IMR-90 (cell line): Measurements from ENCODE around the gene HERC5. TPM values are rescaled to one million over a fixed set of nuclear protein-coding genes. Genes with fewer than 3 reads are reported as not detected.

Experiments used
- ATAC-seq: fragments of 200-7000 bp; cut with Tn5 transposase; 2 replicates; pipeline ENCODE4 v1.9.1; 2020; ENCODE audit warnings: low read depth, mild to moderate bottlenecking, moderate library complexity
- BruUV-seq: library from RNA; stranded (reverse); fragments of 400-500 nt; replicated peaks from 2 replicates; lab custom pipeline; 2021; lab: Mats Ljungman, UMichigan
- CTCF ChIA-PET: fragments of 300-600 bp; formaldehyde crosslinking; extraction: SDS; loops from one replicate; lab custom pipeline; 2021; ENCODE audit warnings: antibody characterized with exemption; lab: Yijun Ruan, JAX
- POLR2A ChIA-PET: fragments of 300-600 bp; sonication (Branson Sonifier 250); formaldehyde crosslinking; loops from one replicate; lab custom pipeline; 2022; ENCODE audit warnings: antibody characterized with exemption; ENCODE audit not compliant: unreplicated experiment; lab: Charles Lee
- DNase-seq: peaks from one replicate; pipeline ENCODE4 v3.0.0; 2013
- H2AFZ ChIP-seq: replicated peaks from 2 replicates; pipeline ENCODE3; 2013; ENCODE audit warnings: low read length, mild to moderate bottlenecking; ENCODE audit not compliant: poor library complexity
- H2AK5ac ChIP-seq: 2 replicates; pipeline ENCODE4 v1.6.1; 2013; ENCODE audit warnings: low read depth, low read length, inconsistent platforms
- H2AK9ac ChIP-seq: replicated peaks from 2 replicates; pipeline ENCODE3; 2013; ENCODE audit warnings: mild to moderate bottlenecking, low read depth, low read length, moderate library complexity; ENCODE audit not compliant: poor library complexity
- H2BK120ac ChIP-seq: 2 replicates; pipeline ENCODE4 v1.6.1; 2013; ENCODE audit warnings: low read depth, low read length, inconsistent platforms
- H2BK15ac ChIP-seq: 3 replicates; pipeline ENCODE4 v1.6.1; 2013; ENCODE audit warnings: low read depth, low read length, inconsistent platforms
- H2BK20ac ChIP-seq: 2 replicates; pipeline ENCODE4 v1.6.1; 2013; ENCODE audit warnings: low read depth, mild to moderate bottlenecking, inconsistent platforms, low read length, moderate library complexity
- H2BK5ac ChIP-seq: 2 replicates; pipeline ENCODE4 v1.6.1; 2013; ENCODE audit warnings: mild to moderate bottlenecking, low read depth, low read length, inconsistent platforms; ENCODE audit not compliant: poor library complexity, severe bottlenecking
- H3K14ac ChIP-seq: replicated peaks from 2 replicates; pipeline ENCODE4 v1.6.1; 2013; ENCODE audit warnings: low read depth, low read length, inconsistent platforms
- H3K18ac ChIP-seq: 2 replicates; pipeline ENCODE4 v1.6.1; 2013; ENCODE audit warnings: low read depth, low read length, control low read depth
- H3K23ac ChIP-seq: 2 replicates; pipeline ENCODE4 v1.6.1; 2013; ENCODE audit warnings: low read depth, low read length, inconsistent platforms
- H3K27ac ChIP-seq: 2 replicates; pipeline ENCODE4 v1.5.1; 2013; ENCODE audit warnings: mild to moderate bottlenecking, control low read depth, low read length; ENCODE audit not compliant: insufficient read depth
- H3K27me3 ChIP-seq: 2 replicates; pipeline ENCODE4 v1.6.1; 2013; ENCODE audit warnings: low read length; ENCODE audit not compliant: control insufficient read depth, insufficient read depth
- H3K36me3 ChIP-seq: 2 replicates; pipeline ENCODE4 v1.6.1; 2013; ENCODE audit warnings: low read length, mixed read lengths; ENCODE audit not compliant: control insufficient read depth, insufficient read depth
- H3K4ac ChIP-seq: 2 replicates; pipeline ENCODE4 v1.6.1; 2013; ENCODE audit warnings: low read depth, low read length, inconsistent platforms
- H3K4me1 ChIP-seq: 2 replicates; pipeline ENCODE4 v1.6.1; 2013; ENCODE audit warnings: low read length, mixed read lengths; ENCODE audit not compliant: control insufficient read depth, insufficient read depth
- H3K4me2 ChIP-seq: 2 replicates; pipeline ENCODE4 v1.6.1; 2013; ENCODE audit warnings: low read depth, mild to moderate bottlenecking, control low read depth, low read length, moderate library complexity
- H3K4me3 ChIP-seq: 2 replicates; pipeline ENCODE4 v1.5.1; 2013; ENCODE audit warnings: low read depth, mild to moderate bottlenecking, control low read depth, low read length, moderate library complexity; ENCODE audit not compliant: insufficient read depth
- H3K56ac ChIP-seq: 2 replicates; pipeline ENCODE4 v1.6.1; 2013; ENCODE audit warnings: low read length, inconsistent platforms; ENCODE audit not compliant: insufficient read depth; ENCODE audit errors: extremely low read depth
- H3K79me1 ChIP-seq, 2 experiments: 2 replicates each; pipeline ENCODE4 v1.6.1; 2013; ENCODE audit warnings: low read length in 2 of 2, inconsistent platforms in 1 of 2, low read depth in 1 of 2
- H3K9ac ChIP-seq: 2 replicates; pipeline ENCODE4 v1.6.1; 2013; ENCODE audit warnings: low read depth, low read length, control low read depth
- H3K9me1 ChIP-seq: 2 replicates; pipeline ENCODE4 v1.6.1; 2013; ENCODE audit warnings: low read length, inconsistent platforms; ENCODE audit not compliant: insufficient read depth
- H3K9me3 ChIP-seq: 2 replicates; pipeline ENCODE4 v1.6.1; 2013; ENCODE audit warnings: low read length; ENCODE audit not compliant: control insufficient read depth, insufficient read depth
- H4K20me1 ChIP-seq: 2 replicates; pipeline ENCODE4 v1.6.1; 2013; ENCODE audit warnings: low read length, inconsistent platforms; ENCODE audit not compliant: insufficient read depth
- H4K5ac ChIP-seq: 2 replicates; pipeline ENCODE4 v1.6.1; 2013; ENCODE audit warnings: mild to moderate bottlenecking, low read depth, low read length, control low read depth
- H4K8ac ChIP-seq, 2 experiments: 2 replicates each; pipeline ENCODE4 v1.6.1; 2013; ENCODE audit warnings: low read depth in 2 of 2, low read length in 2 of 2, control low read depth in 1 of 2, inconsistent platforms in 1 of 2
- H4K91ac ChIP-seq: 2 replicates; pipeline ENCODE4 v1.6.1; 2013; ENCODE audit warnings: low read depth, low read length, inconsistent platforms; ENCODE audit not compliant: insufficient read depth
- CEBPB ChIP-seq: IDR thresholded peaks from 2 replicates; pipeline ENCODE4 v1.6.1; 2012; ENCODE audit warnings: low read depth, low read length, improper control_type of control experiment
- CHD1 ChIP-seq: IDR thresholded peaks from 2 replicates; pipeline ENCODE4 v1.6.1; 2012; ENCODE audit warnings: low read depth, low read length, improper control_type of control experiment
- CTCF ChIP-seq: conservative IDR thresholded peaks from 2 replicates; pipeline ENCODE4 v1.5.1; 2012; ENCODE audit warnings: mild to moderate bottlenecking, low read depth, low read length, improper control_type of control experiment
- MAFK ChIP-seq: IDR thresholded peaks from 2 replicates; pipeline ENCODE4 v1.6.1; 2012; ENCODE audit warnings: low read depth, low read length, improper control_type of control experiment
- MAZ ChIP-seq: IDR thresholded peaks from 2 replicates; pipeline ENCODE4 v1.6.1; 2012; ENCODE audit warnings: low read depth, mild to moderate bottlenecking, low read length, improper control_type of control experiment, moderate library complexity, borderline replicate concordance
- MXI1 ChIP-seq: IDR thresholded peaks from 2 replicates; pipeline ENCODE4 v1.6.1; 2012; ENCODE audit warnings: low read depth, mild to moderate bottlenecking, low read length, moderate library complexity, borderline replicate concordance
- NFE2L2 ChIP-seq: fragments of 150-350 bp; IDR thresholded peaks from 2 replicates; pipeline ENCODE4 v1.6.1; 2016; ENCODE audit warnings: low read depth, mild to moderate bottlenecking, low read length
- POLR2A ChIP-seq: IDR thresholded peaks from 2 replicates; pipeline ENCODE4 v1.6.1; 2012; ENCODE audit warnings: mild to moderate bottlenecking, low read depth, low read length
- RAD21 ChIP-seq: IDR thresholded peaks from 2 replicates; pipeline ENCODE4 v1.6.1; 2012; ENCODE audit warnings: low read length, improper control_type of control experiment
- RCOR1 ChIP-seq: IDR thresholded peaks from 2 replicates; pipeline ENCODE4 v1.6.1; 2012; ENCODE audit warnings: mild to moderate bottlenecking, low read length, improper control_type of control experiment; ENCODE audit not compliant: insufficient replicate concordance
- RFX5 ChIP-seq: IDR thresholded peaks from 2 replicates; pipeline ENCODE4 v1.8.0; 2012; ENCODE audit warnings: low read depth, mild to moderate bottlenecking, low read length, moderate library complexity
- WGBS, 2 experiments: methylation state at CpG; one replicate each; pipeline versions ENCODE4 v1.1.5 to v1.1.7; 2013; ENCODE audit warnings: missing lambda C conversion rate in 2 of 2; ENCODE audit not compliant: insufficient read length in 1 of 2; ENCODE audit errors: extremely low coverage in 2 of 2; 5-methylcytosine and 5-hydroxymethylcytosine counted together
- dilution Hi-C: fragments of 300-500 bp; cut with HindIII; formaldehyde crosslinking; loops from one replicate; pipeline ENCODE4 v1.14.3; 2018; ENCODE audit warnings: low sequenced_read_pairs; ENCODE audit not compliant: unreplicated experiment
- in situ Hi-C: fragments of 300-500 bp; cut with MboI; formaldehyde crosslinking; loops from 3 replicates; pipeline ENCODE4 v1.14.3; 2019; ENCODE audit warnings: low sequenced_read_pairs, inconsistent platforms, mixed read lengths
- intact Hi-C: fragments of 100-400 bp; cut with micrococcal nuclease; formaldehyde crosslinking; loops from 2 replicates; pipeline ENCODE4 v1.10.0; 2022
- polyA plus RNA-seq, 3 experiments: library from polyadenylated mRNA; depleted of rRNA; stranded (reverse); fragments of >200 nt; gene quantifications; 2 replicates each; pipeline ENCODE4 v1.2.3, GENCODE V29; 2012; ENCODE audit warnings: low replicate concordance in 1 of 3
- total RNA-seq: library from RNA; depleted of rRNA; stranded (reverse); fragments of >200 nt; gene quantifications from 2 replicates; pipeline ENCODE4 v1.2.3, GENCODE V29; 2012
- TF ChIP-seq, protein P1 (sequence below): fragments of 150-350 bp; IDR thresholded peaks from 2 replicates; pipeline ENCODE4 v1.6.1; 2017; ENCODE audit warnings: mild to moderate bottlenecking, antibody characterized with exemption, low read length, low read depth
- TF ChIP-seq, protein P2 (sequence below): fragments of 150-350 bp; IDR thresholded peaks from 2 replicates; pipeline ENCODE4 v1.6.1; 2016; ENCODE audit warnings: low read depth, mild to moderate bottlenecking, low read length, moderate library complexity, borderline replicate concordance

HERC5 gene
- total and polyA plus RNA-seq, 2 of the 4 experiments (the other 2 are of a cell fraction): under 0.01 TPM; not detected in 1

DNA sequence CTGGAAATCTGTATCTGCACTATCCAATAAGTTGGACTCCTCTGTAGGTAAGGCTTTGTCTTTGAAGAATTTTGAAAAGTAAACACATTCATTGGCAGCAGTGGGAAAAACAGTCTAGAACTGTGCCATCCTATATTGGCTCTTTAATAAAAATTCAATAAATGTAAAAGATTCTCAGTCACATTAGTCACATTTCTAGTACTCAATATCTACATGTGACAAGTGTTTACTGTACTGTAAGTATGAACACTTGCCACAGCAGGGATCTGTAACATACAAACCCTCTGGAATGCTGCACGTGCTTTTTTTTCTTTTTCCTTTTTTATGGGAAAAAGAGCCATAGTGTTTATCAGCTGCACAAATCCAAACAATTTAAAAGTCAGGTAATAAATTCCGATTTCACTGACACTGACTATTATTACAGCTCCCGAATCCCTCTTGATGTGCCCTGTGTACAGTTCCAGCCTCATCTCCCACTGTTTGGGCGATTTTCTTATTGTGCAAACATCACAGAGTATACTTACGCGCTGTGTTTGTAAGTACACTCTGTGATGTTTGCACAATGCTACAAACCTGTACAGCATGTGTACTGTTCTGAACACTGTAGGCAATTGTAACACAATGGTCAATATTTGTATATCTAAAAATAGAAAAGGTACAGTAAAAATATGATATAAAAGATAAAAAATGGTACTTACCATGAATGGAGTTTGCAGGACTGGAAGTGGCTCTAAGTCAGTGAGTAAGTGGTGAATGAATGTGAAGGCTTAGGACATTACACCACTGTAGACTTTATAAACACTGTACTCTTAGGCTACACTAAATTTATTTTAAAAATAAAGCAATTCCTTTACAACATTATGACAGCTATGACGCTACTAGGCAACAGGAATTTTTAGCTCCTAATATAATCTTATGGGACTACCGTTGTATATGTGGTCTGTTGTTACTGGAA is 57.9 kb downstream of the HERC5 start:
- Histone ChIP-seq H4K5ac (no peak overlapping the region), H3K18ac (no peak overlapping the region), H2AFZ (no peak overlapping the region), H3K4me2 (no peak overlapping the region), H3K79me1 (no peaks in the 10 kb centered on the region), H2AK5ac (no peak overlapping the region), H2AK9ac (no peak overlapping the region), H3K9me3 (no peaks in the 10 kb centered on the region), H2BK15ac (no peak overlapping the region), H3K36me3 (0 out of 2 replicates have a peak, but pooled peaks cover 1% of the 10 kb centered on the region), H3K27ac (no peak overlapping the region), H3K9ac (no peak overlapping the region), H3K4ac (no peak overlapping the region), H4K91ac (no peak overlapping the region), H2BK120ac (no peak overlapping the region), H3K23ac (no peak overlapping the region), H3K9me1 (no peaks in the 10 kb centered on the region), H2BK20ac (no peak overlapping the region), H3K27me3 (peaks cover 2% of the 10 kb centered on the region; the same call in 1 of the 2 replicates), H2BK5ac (no peak overlapping the region), H4K8ac (no peak overlapping the region), H3K4me3 (no peak overlapping the region), H3K4me1 (no peaks in the 10 kb centered on the region), H3K56ac (no peak overlapping the region), H4K20me1 (no peaks in the 10 kb centered on the region), H3K14ac (no peak overlapping the region)
- no TSS peak for BruUV-seq
- dilution Hi-C loops: loop anchor here (25.0 kb wide), 1 partner anchor 278 kb away; no protein-coding TSS in a partner anchor
- in situ Hi-C loops: loop anchor here (5.0 to 10.0 kb wide), 4 partner anchors 140 to 483 kb away; partner anchors contain the start of genes HERC6 and PPM1K
- CTCF ChIA-PET: interaction anchor here (0.5 to 4.0 kb wide), 13 partner anchors 8 to 665 kb away, joined by 3 to 25 read pairs (median 3); partner anchors contain the start of gene PYURF
- POLR2A ChIA-PET: no interaction called here
- intact Hi-C loops: loop anchor here (1.0 to 5.0 kb wide), 6 partner anchors 137 to 483 kb away; partner anchors contain the start of genes HERC6 and PPM1K
- DNase-seq (no peak), ATAC-seq (peak; percentile 47)
- no CpG with 5 or more reads among the region's 8 CpGs for WGBS, 2 experiments
- no peak for TF ChIP-seq RCOR1
- TF ChIP-seq, protein P1, sequence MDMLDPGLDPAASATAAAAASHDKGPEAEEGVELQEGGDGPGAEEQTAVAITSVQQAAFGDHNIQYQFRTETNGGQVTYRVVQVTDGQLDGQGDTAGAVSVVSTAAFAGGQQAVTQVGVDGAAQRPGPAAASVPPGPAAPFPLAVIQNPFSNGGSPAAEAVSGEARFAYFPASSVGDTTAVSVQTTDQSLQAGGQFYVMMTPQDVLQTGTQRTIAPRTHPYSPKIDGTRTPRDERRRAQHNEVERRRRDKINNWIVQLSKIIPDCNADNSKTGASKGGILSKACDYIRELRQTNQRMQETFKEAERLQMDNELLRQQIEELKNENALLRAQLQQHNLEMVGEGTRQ: no peak
- no peak for TF ChIP-seq MAFK
- no peak for TF ChIP-seq MXI1
- no peak for TF ChIP-seq CTCF
- TF ChIP-seq RAD21: no peak
- TF ChIP-seq MAZ: no peak
- no peak for TF ChIP-seq RFX5
- no peak for TF ChIP-seq CHD1
- TF ChIP-seq POLR2A: no peak
- no peak for TF ChIP-seq CEBPB
- no peak for TF ChIP-seq NFE2L2
- TF ChIP-seq, protein P2, sequence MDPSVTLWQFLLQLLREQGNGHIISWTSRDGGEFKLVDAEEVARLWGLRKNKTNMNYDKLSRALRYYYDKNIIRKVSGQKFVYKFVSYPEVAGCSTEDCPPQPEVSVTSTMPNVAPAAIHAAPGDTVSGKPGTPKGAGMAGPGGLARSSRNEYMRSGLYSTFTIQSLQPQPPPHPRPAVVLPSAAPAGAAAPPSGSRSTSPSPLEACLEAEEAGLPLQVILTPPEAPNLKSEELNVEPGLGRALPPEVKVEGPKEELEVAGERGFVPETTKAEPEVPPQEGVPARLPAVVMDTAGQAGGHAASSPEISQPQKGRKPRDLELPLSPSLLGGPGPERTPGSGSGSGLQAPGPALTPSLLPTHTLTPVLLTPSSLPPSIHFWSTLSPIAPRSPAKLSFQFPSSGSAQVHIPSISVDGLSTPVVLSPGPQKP: no peak
